IMR-90 (cell line): ENCODE results near the gene CLCNKA. TPM values are rescaled to one million over a fixed set of nuclear protein-coding genes. Genes with fewer than 3 reads are reported as not detected.

ENCODE experiments used
- ATAC-seq: fragments of 200-7000 bp; cut with Tn5 transposase; 2 replicates; pipeline ENCODE4 v1.9.1; 2020; ENCODE audit warnings: low read depth, mild to moderate bottlenecking, moderate library complexity
- BruUV-seq: library from RNA; stranded (reverse); fragments of 400-500 nt; replicated peaks from 2 replicates; lab custom pipeline; 2021; lab: Mats Ljungman, UMichigan
- CTCF ChIA-PET: fragments of 300-600 bp; formaldehyde crosslinking; extraction: SDS; loops from one replicate; lab custom pipeline; 2021; ENCODE audit warnings: antibody characterized with exemption; lab: Yijun Ruan, JAX
- POLR2A ChIA-PET: fragments of 300-600 bp; sonication (Branson Sonifier 250); formaldehyde crosslinking; loops from one replicate; lab custom pipeline; 2022; ENCODE audit warnings: antibody characterized with exemption; ENCODE audit not compliant: unreplicated experiment; lab: Charles Lee
- DNase-seq: peaks from one replicate; pipeline ENCODE4 v3.0.0; 2013
- H2AFZ ChIP-seq: replicated peaks from 2 replicates; pipeline ENCODE3; 2013; ENCODE audit warnings: low read length, mild to moderate bottlenecking; ENCODE audit not compliant: poor library complexity
- H2AK5ac ChIP-seq: 2 replicates; pipeline ENCODE4 v1.6.1; 2013; ENCODE audit warnings: low read depth, low read length, inconsistent platforms
- H2AK9ac ChIP-seq: replicated peaks from 2 replicates; pipeline ENCODE3; 2013; ENCODE audit warnings: mild to moderate bottlenecking, low read depth, low read length, moderate library complexity; ENCODE audit not compliant: poor library complexity
- H2BK120ac ChIP-seq: 2 replicates; pipeline ENCODE4 v1.6.1; 2013; ENCODE audit warnings: low read depth, low read length, inconsistent platforms
- H2BK15ac ChIP-seq: 3 replicates; pipeline ENCODE4 v1.6.1; 2013; ENCODE audit warnings: low read depth, low read length, inconsistent platforms
- H2BK20ac ChIP-seq: 2 replicates; pipeline ENCODE4 v1.6.1; 2013; ENCODE audit warnings: low read depth, mild to moderate bottlenecking, inconsistent platforms, low read length, moderate library complexity
- H2BK5ac ChIP-seq: 2 replicates; pipeline ENCODE4 v1.6.1; 2013; ENCODE audit warnings: mild to moderate bottlenecking, low read depth, low read length, inconsistent platforms; ENCODE audit not compliant: poor library complexity, severe bottlenecking
- H3K14ac ChIP-seq: replicated peaks from 2 replicates; pipeline ENCODE4 v1.6.1; 2013; ENCODE audit warnings: low read depth, low read length, inconsistent platforms
- H3K18ac ChIP-seq: 2 replicates; pipeline ENCODE4 v1.6.1; 2013; ENCODE audit warnings: low read depth, low read length, control low read depth
- H3K23ac ChIP-seq: 2 replicates; pipeline ENCODE4 v1.6.1; 2013; ENCODE audit warnings: low read depth, low read length, inconsistent platforms
- H3K27ac ChIP-seq: 2 replicates; pipeline ENCODE4 v1.5.1; 2013; ENCODE audit warnings: mild to moderate bottlenecking, control low read depth, low read length; ENCODE audit not compliant: insufficient read depth
- H3K27me3 ChIP-seq: 2 replicates; pipeline ENCODE4 v1.6.1; 2013; ENCODE audit warnings: low read length; ENCODE audit not compliant: control insufficient read depth, insufficient read depth
- H3K36me3 ChIP-seq: 2 replicates; pipeline ENCODE4 v1.6.1; 2013; ENCODE audit warnings: low read length, mixed read lengths; ENCODE audit not compliant: control insufficient read depth, insufficient read depth
- H3K4ac ChIP-seq: 2 replicates; pipeline ENCODE4 v1.6.1; 2013; ENCODE audit warnings: low read depth, low read length, inconsistent platforms
- H3K4me1 ChIP-seq: 2 replicates; pipeline ENCODE4 v1.6.1; 2013; ENCODE audit warnings: low read length, mixed read lengths; ENCODE audit not compliant: control insufficient read depth, insufficient read depth
- H3K4me2 ChIP-seq: 2 replicates; pipeline ENCODE4 v1.6.1; 2013; ENCODE audit warnings: low read depth, mild to moderate bottlenecking, control low read depth, low read length, moderate library complexity
- H3K4me3 ChIP-seq: 2 replicates; pipeline ENCODE4 v1.5.1; 2013; ENCODE audit warnings: low read depth, mild to moderate bottlenecking, control low read depth, low read length, moderate library complexity; ENCODE audit not compliant: insufficient read depth
- H3K56ac ChIP-seq: 2 replicates; pipeline ENCODE4 v1.6.1; 2013; ENCODE audit warnings: low read length, inconsistent platforms; ENCODE audit not compliant: insufficient read depth; ENCODE audit errors: extremely low read depth
- H3K79me1 ChIP-seq, 2 experiments: 2 replicates each; pipeline ENCODE4 v1.6.1; 2013; ENCODE audit warnings: low read length in 2 of 2, inconsistent platforms in 1 of 2, low read depth in 1 of 2
- H3K9ac ChIP-seq: 2 replicates; pipeline ENCODE4 v1.6.1; 2013; ENCODE audit warnings: low read depth, low read length, control low read depth
- H3K9me1 ChIP-seq: 2 replicates; pipeline ENCODE4 v1.6.1; 2013; ENCODE audit warnings: low read length, inconsistent platforms; ENCODE audit not compliant: insufficient read depth
- H3K9me3 ChIP-seq: 2 replicates; pipeline ENCODE4 v1.6.1; 2013; ENCODE audit warnings: low read length; ENCODE audit not compliant: control insufficient read depth, insufficient read depth
- H4K20me1 ChIP-seq: 2 replicates; pipeline ENCODE4 v1.6.1; 2013; ENCODE audit warnings: low read length, inconsistent platforms; ENCODE audit not compliant: insufficient read depth
- H4K5ac ChIP-seq: 2 replicates; pipeline ENCODE4 v1.6.1; 2013; ENCODE audit warnings: mild to moderate bottlenecking, low read depth, low read length, control low read depth
- H4K8ac ChIP-seq, 2 experiments: 2 replicates each; pipeline ENCODE4 v1.6.1; 2013; ENCODE audit warnings: low read depth in 2 of 2, low read length in 2 of 2, control low read depth in 1 of 2, inconsistent platforms in 1 of 2
- H4K91ac ChIP-seq: 2 replicates; pipeline ENCODE4 v1.6.1; 2013; ENCODE audit warnings: low read depth, low read length, inconsistent platforms; ENCODE audit not compliant: insufficient read depth
- BHLHE40 ChIP-seq: fragments of 150-350 bp; IDR thresholded peaks from 2 replicates; pipeline ENCODE4 v1.6.1; 2016; ENCODE audit warnings: mild to moderate bottlenecking, low read depth, low read length
- CEBPB ChIP-seq: IDR thresholded peaks from 2 replicates; pipeline ENCODE4 v1.6.1; 2012; ENCODE audit warnings: low read depth, low read length, improper control_type of control experiment
- CHD1 ChIP-seq: IDR thresholded peaks from 2 replicates; pipeline ENCODE4 v1.6.1; 2012; ENCODE audit warnings: low read depth, low read length, improper control_type of control experiment
- MAFK ChIP-seq: IDR thresholded peaks from 2 replicates; pipeline ENCODE4 v1.6.1; 2012; ENCODE audit warnings: low read depth, low read length, improper control_type of control experiment
- MAZ ChIP-seq: IDR thresholded peaks from 2 replicates; pipeline ENCODE4 v1.6.1; 2012; ENCODE audit warnings: low read depth, mild to moderate bottlenecking, low read length, improper control_type of control experiment, moderate library complexity, borderline replicate concordance
- MXI1 ChIP-seq: IDR thresholded peaks from 2 replicates; pipeline ENCODE4 v1.6.1; 2012; ENCODE audit warnings: low read depth, mild to moderate bottlenecking, low read length, moderate library complexity, borderline replicate concordance
- NFE2L2 ChIP-seq: fragments of 150-350 bp; IDR thresholded peaks from 2 replicates; pipeline ENCODE4 v1.6.1; 2016; ENCODE audit warnings: low read depth, mild to moderate bottlenecking, low read length
- POLR2A ChIP-seq: IDR thresholded peaks from 2 replicates; pipeline ENCODE4 v1.6.1; 2012; ENCODE audit warnings: mild to moderate bottlenecking, low read depth, low read length
- RAD21 ChIP-seq: IDR thresholded peaks from 2 replicates; pipeline ENCODE4 v1.6.1; 2012; ENCODE audit warnings: low read length, improper control_type of control experiment
- RCOR1 ChIP-seq: IDR thresholded peaks from 2 replicates; pipeline ENCODE4 v1.6.1; 2012; ENCODE audit warnings: mild to moderate bottlenecking, low read length, improper control_type of control experiment; ENCODE audit not compliant: insufficient replicate concordance
- RFX5 ChIP-seq: IDR thresholded peaks from 2 replicates; pipeline ENCODE4 v1.8.0; 2012; ENCODE audit warnings: low read depth, mild to moderate bottlenecking, low read length, moderate library complexity
- SMC3 ChIP-seq: fragments of 150-350 bp; IDR thresholded peaks from 2 replicates; pipeline ENCODE4 v1.6.1; 2016; ENCODE audit warnings: low read depth, mild to moderate bottlenecking, antibody characterized with exemption, low read length, moderate library complexity
- USF2 ChIP-seq: fragments of 150-350 bp; IDR thresholded peaks from 2 replicates; pipeline ENCODE4 v1.6.1; 2017; ENCODE audit warnings: mild to moderate bottlenecking, antibody characterized with exemption, low read length, low read depth
- WGBS, 2 experiments: methylation state at CpG; one replicate each; pipeline versions ENCODE4 v1.1.5 to v1.1.7; 2013; ENCODE audit warnings: missing lambda C conversion rate in 2 of 2; ENCODE audit not compliant: insufficient read length in 1 of 2; ENCODE audit errors: extremely low coverage in 2 of 2; 5-methylcytosine and 5-hydroxymethylcytosine counted together
- dilution Hi-C: fragments of 300-500 bp; cut with HindIII; formaldehyde crosslinking; loops from one replicate; pipeline ENCODE4 v1.14.3; 2018; ENCODE audit warnings: low sequenced_read_pairs; ENCODE audit not compliant: unreplicated experiment
- in situ Hi-C: fragments of 300-500 bp; cut with MboI; formaldehyde crosslinking; loops from 3 replicates; pipeline ENCODE4 v1.14.3; 2019; ENCODE audit warnings: low sequenced_read_pairs, inconsistent platforms, mixed read lengths
- intact Hi-C: fragments of 100-400 bp; cut with micrococcal nuclease; formaldehyde crosslinking; loops from 2 replicates; pipeline ENCODE4 v1.10.0; 2022
- polyA plus RNA-seq, 3 experiments: library from polyadenylated mRNA; depleted of rRNA; stranded (reverse); fragments of >200 nt; gene quantifications; 2 replicates each; pipeline ENCODE4 v1.2.3, GENCODE V29; 2012; ENCODE audit warnings: low replicate concordance in 1 of 3
- total RNA-seq: library from RNA; depleted of rRNA; stranded (reverse); fragments of >200 nt; gene quantifications from 2 replicates; pipeline ENCODE4 v1.2.3, GENCODE V29; 2012

The CLCNKA gene
- total and polyA plus RNA-seq, 2 of the 4 experiments (the other 2 are of a cell fraction), result 0.05 TPM; not detected in 1

GRCh38 chr1:16081636-16082035 is 59.8 kb downstream of the CLCNKA start (continued):
- no peak for TF ChIP-seq BHLHE40
- TF ChIP-seq RCOR1, result no peak
- TF ChIP-seq NFE2L2, result no peak
- no peak for TF ChIP-seq RAD21
- TF ChIP-seq RFX5, result no peak

GRCh38 chr1:16082283-16083038 is 60.6 kb downstream of the CLCNKA start:
- ChIA-PET POLR2A (interaction anchor here (1.9 kb wide), 1 partner anchor 99 kb away, joined by 6 read pairs; no protein-coding TSS in a partner anchor), CTCF (interaction anchor here (0.5 to 3.0 kb wide), 20 partner anchors 9 to 294 kb away, joined by 3 to 15 read pairs (median 4); partner anchors contain the start of gene FAM131C)
- H3K27ac ChIP-seq, result no peak overlapping the region
- intact Hi-C loops, result loop anchor here (1.0 kb wide), 1 partner anchor 72 kb away; no protein-coding TSS in a partner anchor
- no peak overlapping the region for H4K5ac ChIP-seq
- no peak overlapping the region for H3K9ac ChIP-seq
- peak; percentile 55 for DNase-seq
- no peaks in the 10 kb centered on the region for H4K20me1 ChIP-seq
- no peak overlapping the region for H3K23ac ChIP-seq
- H3K4me3 ChIP-seq, result no peak overlapping the region
- H4K8ac ChIP-seq, result peak overlapping the region in 1 of 2 experiments; percentile 37; a peak in 1 of 4 replicates
- H2BK5ac ChIP-seq, result no peak overlapping the region
- peak overlapping the region; percentile 33 for H3K4ac ChIP-seq
- no peak overlapping the region for H3K4me2 ChIP-seq
- H2AK5ac ChIP-seq, result peak overlapping the region; percentile 94
- no TSS peak for BruUV-seq
- H3K9me1 ChIP-seq, result no peaks in the 10 kb centered on the region; the same call in 1 of the 2 replicates
- H3K79me1 ChIP-seq, result no peaks in the 10 kb centered on the region; a peak in 1 of 4 replicates
- H3K18ac ChIP-seq, result no peak overlapping the region
- ATAC-seq, result peak; percentile 72
- H3K4me1 ChIP-seq, result peaks cover 3% of the 10 kb centered on the region
- no peak overlapping the region for H3K14ac ChIP-seq
- no peaks in the 10 kb centered on the region for H3K9me3 ChIP-seq
- peak overlapping the region; percentile 61 for H2AFZ ChIP-seq
- no peaks in the 10 kb centered on the region for H3K27me3 ChIP-seq
- peak overlapping the region; percentile 77 for H2AK9ac ChIP-seq
- no peak overlapping the region for H3K56ac ChIP-seq
- H2BK15ac ChIP-seq, result peak overlapping the region; percentile 47; the same call in 2 of the 3 replicates
- WGBS, 2 experiments, result 47% methylated on average over 3 of the region's 9 CpGs; no CpG with 5 or more reads in 1 of the 2 experiments
- in situ Hi-C loops, result loop anchor here (5.0 kb wide), 1 partner anchor 280 kb away; no protein-coding TSS in a partner anchor
- H2BK120ac ChIP-seq, result peak overlapping the region; percentile 40; the same call in 1 of the 2 replicates
- H3K36me3 ChIP-seq, result no peaks in the 10 kb centered on the region
- dilution Hi-C loops, result no loop called here
- H2BK20ac ChIP-seq, result no peak overlapping the region
- H4K91ac ChIP-seq, result peak overlapping the region; percentile 12
- no peak for TF ChIP-seq CEBPB
- no peak for TF ChIP-seq MXI1
- TF ChIP-seq RCOR1, result no peak
- TF ChIP-seq BHLHE40, result no peak
- TF ChIP-seq NFE2L2, result no peak
- TF ChIP-seq MAFK, result no peak
- TF ChIP-seq CHD1, result no peak
- peak; percentile 96 for TF ChIP-seq SMC3
- TF ChIP-seq USF2, result no peak
- TF ChIP-seq RFX5, result no peak
- TF ChIP-seq MAZ, result no peak
- no peak for TF ChIP-seq POLR2A
